GM18505 (cell line): ENCODE measurements around the gene ZNF507.
A peak's percentile ranks its signal among the peaks of the same experiment; 100 is the strongest.

Source experiments
- ATAC-seq: cut with Tn5 transposase; IDR thresholded peaks from one replicate; pipeline ENCODE4 v1.9.1; 2021; ENCODE audit not compliant: unreplicated experiment
- POLR2A ChIP-seq: IDR thresholded peaks from 4 replicates; pipeline ENCODE4 v1.6.1; 2011; ENCODE audit warnings: borderline replicate concordance; ENCODE audit not compliant: insufficient read depth, insufficient read length; ENCODE audit errors: extremely low read depth

Gene ZNF507

GRCh38 chr19:32345261-32346207, at the start of gene ZNF507:
TSS of gene ZNF507 (plus strand) at chr19:32345610. CDS start at chr19:32352831, 7,221 bp downstream.
- peak; percentile 95 for ATAC-seq
- peak; percentile 63 for TF ChIP-seq POLR2A

GRCh38 chr19:32296694-32297093, 48.7 kb upstream of the ZNF507 start:
- no peak for TF ChIP-seq POLR2A
- ATAC-seq = no peak

GRCh38 chr19:32302778-32303177, 42.6 kb upstream of the ZNF507 start:
- TF ChIP-seq POLR2A = no peak
- no peak for ATAC-seq

- no peak for ATAC-seq
- TF ChIP-seq POLR2A = no peak
Observed at GRCh38 chr19:32303193-32303592, 42.2 kb upstream of the ZNF507 start.

GRCh38 chr19:32307591-32307990, 37.8 kb upstream of the ZNF507 start:
- no peak for ATAC-seq
- no peak for TF ChIP-seq POLR2A

- ATAC-seq = no peak
- no peak for TF ChIP-seq POLR2A
Observed at GRCh38 chr19:32308431-32309077, 36.9 kb upstream of the ZNF507 start.

- no peak for TF ChIP-seq POLR2A
- ATAC-seq = no peak
Observed at GRCh38 chr19:32309711-32310390, 35.6 kb upstream of the ZNF507 start.

- no peak for TF ChIP-seq POLR2A
- no peak for ATAC-seq
Observed at GRCh38 chr19:32311371-32311770, 34.0 kb upstream of the ZNF507 start.

GRCh38 chr19:32313569-32314265, 31.7 kb upstream of the ZNF507 start:
- ATAC-seq = no peak
- no peak for TF ChIP-seq POLR2A

- no peak for ATAC-seq
- no peak for TF ChIP-seq POLR2A
Observed at GRCh38 chr19:32316034-32316433, 29.4 kb upstream of the ZNF507 start.

- no peak for TF ChIP-seq POLR2A
- ATAC-seq = no peak
Observed at GRCh38 chr19:32317086-32317485, 28.3 kb upstream of the ZNF507 start.

GRCh38 chr19:32318884-32319520, 26.4 kb upstream of the ZNF507 start:
- ATAC-seq = no peak
- TF ChIP-seq POLR2A = no peak
